Measurements from ENCODE around the gene NMT1. TPM values are rescaled to one million over a fixed set of nuclear protein-coding genes. Genes with fewer than 3 reads are reported as not detected.

The NMT1 gene
- total RNA-seq, 1 experiment from 2014 or later = 173 TPM

DNA sequence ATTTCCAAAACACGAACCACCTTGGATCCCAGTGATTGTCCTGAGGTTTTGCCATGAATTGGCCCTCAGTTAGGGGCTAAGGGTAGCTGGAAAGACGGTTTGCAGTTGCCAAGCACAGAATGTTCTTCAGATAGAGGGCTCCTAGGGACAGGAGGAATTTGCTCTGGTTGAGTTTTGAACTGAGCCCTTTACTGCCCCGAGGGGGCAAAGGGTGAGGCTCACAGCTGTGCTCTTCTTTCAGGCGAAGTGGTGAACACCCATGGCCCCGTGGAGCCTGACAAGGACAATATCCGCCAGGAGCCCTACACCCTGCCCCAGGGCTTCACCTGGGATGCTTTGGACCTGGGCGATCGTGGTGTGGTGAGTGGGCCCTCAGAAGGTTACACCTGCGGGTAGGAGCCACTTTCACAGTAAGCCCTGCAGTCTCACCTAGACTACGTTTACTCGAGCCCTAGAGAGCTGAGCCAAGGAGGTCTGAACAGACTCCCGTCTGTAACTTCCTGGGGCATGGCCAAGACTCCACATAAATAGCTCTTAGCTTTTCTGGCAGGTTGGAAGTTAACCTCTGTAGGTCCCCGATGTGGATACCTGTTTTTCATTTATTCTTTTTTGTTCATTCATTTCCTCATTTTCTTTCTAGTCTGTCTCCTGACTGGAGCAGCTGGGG lies 32.5 kb downstream of the NMT1 start:
- ChIA-PET POLR2A (no interaction called here), CTCF (interaction anchor here (0.9 kb wide), 1 partner anchor 42 kb away, joined by 3 read pairs; the partner anchor contains the start of gene ACBD4), RAD21 (ENCODE audit: low non-redundant PET in 1 of 2, low total read pairs in 2 of 2, uncharacterized antibody in 2 of 2, unreplicated experiment in 2 of 2) (no interaction called here)
- Histone ChIP-seq H3K4me3 (replicated peaks in 1 of 2; ENCODE audit: low read depth in 1 of 2, low read length in 2 of 2) (no peak overlapping the region), H3K4me2 (ENCODE audit: low read length) (peak overlapping the region; percentile 41), H3K9ac (ENCODE audit: low read length) (peak overlapping the region; percentile 9; the same call in 1 of the 2 replicates), H3K27me3 (ENCODE audit: insufficient read depth, low read length) (no peaks in the 10 kb centered on the region), H4K20me1 (ENCODE audit: insufficient read depth) (no peaks in the 10 kb centered on the region), H3K36me3 (ENCODE audit: control insufficient read depth in 1 of 2, insufficient read depth in 2 of 2, low read length in 2 of 2) (peaks cover 49 to 60% of the 10 kb centered on the region in 2 experiments), H3K4me1 (ENCODE audit: control insufficient read depth in 1 of 2, insufficient read depth in 2 of 2, low read length in 2 of 2) (peaks cover 3 to 24% of the 10 kb centered on the region in 2 experiments), H3K27ac (ENCODE audit: low read depth, low read length) (peak overlapping the region; percentile 42), H2AFZ (ENCODE audit: low read depth, low read length, poor library complexity, severe bottlenecking) (no peak overlapping the region), H3K9me2 (ENCODE audit: insufficient read depth) (no peaks in the 10 kb centered on the region), H3K9me3 (ENCODE audit: control insufficient read depth in 1 of 2, insufficient read depth in 1 of 2, low read depth in 1 of 2, low read length in 2 of 2) (no peaks in the 10 kb centered on the region), H3K79me2 (ENCODE audit: insufficient read depth, low read length) (peaks cover 23% of the 10 kb centered on the region)
- no peak for ATAC-seq
- no TSS peak for BruUV-seq (replicated peaks)
- intact Hi-C loops (cut with micrococcal nuclease) = loop anchor here (10.0 kb wide), 1 partner anchor 319 kb away; no protein-coding TSS in a partner anchor
- TF ChIP-seq ELF1 (IDR thresholded peaks at IDR 0.05; ENCODE audit: borderline replicate concordance, low read depth) (no peak), ZNF274 (IDR thresholded peaks at IDR 0.05; ENCODE audit: low read depth, low read length) (no peak), CEBPB (IDR thresholded peaks at IDR 0.05; ENCODE audit: low read depth) (no peak)
- no peak for DNase-seq (ENCODE audit: low read depth, low spot score)

DNA sequence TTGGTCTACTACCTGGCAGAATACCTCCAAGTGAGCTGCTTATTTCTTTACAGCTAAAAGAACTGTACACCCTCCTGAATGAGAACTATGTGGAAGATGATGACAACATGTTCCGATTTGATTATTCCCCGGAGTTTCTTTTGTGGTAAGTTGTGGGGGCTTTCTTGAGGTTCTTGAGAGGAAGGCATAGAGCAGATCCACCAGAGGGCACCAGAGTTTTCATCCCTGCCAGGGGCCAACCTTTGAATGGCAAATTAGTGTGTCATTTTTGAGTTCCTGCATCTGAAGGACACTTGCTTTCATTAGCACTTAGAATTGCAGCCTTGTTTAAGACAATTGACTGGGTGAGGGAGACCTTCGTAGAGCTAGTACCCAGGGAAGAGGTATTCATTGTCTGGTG lies 35.0 kb downstream of the NMT1 start:
- peaks cover 47 to 59% of the 10 kb centered on the region in 2 experiments for H3K36me3 ChIP-seq (ENCODE audit: control insufficient read depth in 1 of 2, insufficient read depth in 2 of 2, low read length in 2 of 2)
- H3K9me3 ChIP-seq (ENCODE audit: control insufficient read depth in 1 of 2, insufficient read depth in 1 of 2, low read depth in 1 of 2, low read length in 2 of 2) = no peaks in the 10 kb centered on the region
- BruUV-seq (replicated peaks) = no TSS peak
- H3K9me2 ChIP-seq (ENCODE audit: insufficient read depth) = no peaks in the 10 kb centered on the region
- CTCF ChIA-PET = interaction anchor here (1.1 kb wide), 1 partner anchor 39 kb away, joined by 3 read pairs; the partner anchor contains the start of gene ACBD4
- no peaks in the 10 kb centered on the region for H3K27me3 ChIP-seq (ENCODE audit: insufficient read depth, low read length)
- POLR2A ChIA-PET = no interaction called here
- no peak overlapping the region for H3K4me3 ChIP-seq (replicated peaks in 1 of 2; ENCODE audit: low read depth in 1 of 2, low read length in 2 of 2)
- H3K4me2 ChIP-seq (ENCODE audit: low read length) = no peak overlapping the region
- H3K27ac ChIP-seq (ENCODE audit: low read depth, low read length) = no peak overlapping the region
- H4K20me1 ChIP-seq (ENCODE audit: insufficient read depth) = no peaks in the 10 kb centered on the region
- H3K9ac ChIP-seq (ENCODE audit: low read length) = no peak overlapping the region
- DNase-seq (ENCODE audit: low read depth, low spot score) = peak; percentile 13
- H3K79me2 ChIP-seq (ENCODE audit: insufficient read depth, low read length) = peaks cover 29% of the 10 kb centered on the region
- peaks cover 3 to 26% of the 10 kb centered on the region in 2 experiments for H3K4me1 ChIP-seq (ENCODE audit: control insufficient read depth in 1 of 2, insufficient read depth in 2 of 2, low read length in 2 of 2)
- RAD21 ChIA-PET (ENCODE audit: low non-redundant PET in 1 of 2, low total read pairs in 2 of 2, uncharacterized antibody in 2 of 2, unreplicated experiment in 2 of 2) = no interaction called here
- ATAC-seq = no peak
- intact Hi-C loops (cut with micrococcal nuclease) = loop anchor here (1.0 to 10.0 kb wide), 2 partner anchors 37 to 321 kb away; no protein-coding TSS in a partner anchor
- H2AFZ ChIP-seq (ENCODE audit: low read depth, low read length, poor library complexity, severe bottlenecking) = no peak overlapping the region
- TF ChIP-seq FOSL1 (IDR thresholded peaks at IDR 0.05; ENCODE audit: low read depth) (no peak), SRF (IDR thresholded peaks at IDR 0.05; ENCODE audit: low read depth) (no peak), ZNF274 (IDR thresholded peaks at IDR 0.05; ENCODE audit: low read depth, low read length) (no peak), RAD21 (IDR thresholded peaks at IDR 0.05; ENCODE audit: low read depth) (peak; percentile 51), TCF7L2 (IDR thresholded peaks at IDR 0.05; ENCODE audit: borderline replicate concordance, extremely low read depth, insufficient read depth, insufficient read length) (no peak), CBX3 (IDR thresholded peaks at IDR 0.05; ENCODE audit: low read depth) (no peak), POLR2AphosphoS5 (IDR thresholded peaks at IDR 0.05; ENCODE audit: low read depth, low read length) (no peak), SP1 (IDR thresholded peaks at IDR 0.05; ENCODE audit: low read depth) (no peak), JUND (IDR thresholded peaks at IDR 0.05) (no peak), CEBPB (IDR thresholded peaks at IDR 0.05; ENCODE audit: low read depth) (no peak)
- TF ChIP-seq, protein P1, sequence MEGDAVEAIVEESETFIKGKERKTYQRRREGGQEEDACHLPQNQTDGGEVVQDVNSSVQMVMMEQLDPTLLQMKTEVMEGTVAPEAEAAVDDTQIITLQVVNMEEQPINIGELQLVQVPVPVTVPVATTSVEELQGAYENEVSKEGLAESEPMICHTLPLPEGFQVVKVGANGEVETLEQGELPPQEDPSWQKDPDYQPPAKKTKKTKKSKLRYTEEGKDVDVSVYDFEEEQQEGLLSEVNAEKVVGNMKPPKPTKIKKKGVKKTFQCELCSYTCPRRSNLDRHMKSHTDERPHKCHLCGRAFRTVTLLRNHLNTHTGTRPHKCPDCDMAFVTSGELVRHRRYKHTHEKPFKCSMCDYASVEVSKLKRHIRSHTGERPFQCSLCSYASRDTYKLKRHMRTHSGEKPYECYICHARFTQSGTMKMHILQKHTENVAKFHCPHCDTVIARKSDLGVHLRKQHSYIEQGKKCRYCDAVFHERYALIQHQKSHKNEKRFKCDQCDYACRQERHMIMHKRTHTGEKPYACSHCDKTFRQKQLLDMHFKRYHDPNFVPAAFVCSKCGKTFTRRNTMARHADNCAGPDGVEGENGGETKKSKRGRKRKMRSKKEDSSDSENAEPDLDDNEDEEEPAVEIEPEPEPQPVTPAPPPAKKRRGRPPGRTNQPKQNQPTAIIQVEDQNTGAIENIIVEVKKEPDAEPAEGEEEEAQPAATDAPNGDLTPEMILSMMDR (IDR thresholded peaks at IDR 0.05 in 2 of 3, conservative IDR thresholded peaks at IDR 0.05 in 1 of 3; ENCODE audit: borderline replicate concordance in 1 of 3, insufficient read depth in 1 of 3, low read depth in 2 of 3, low read length in 2 of 3) = peak; percentile 40 to 64 (median 59); a peak in 5 of 6 replicates
- TF ChIP-seq, protein P2, sequence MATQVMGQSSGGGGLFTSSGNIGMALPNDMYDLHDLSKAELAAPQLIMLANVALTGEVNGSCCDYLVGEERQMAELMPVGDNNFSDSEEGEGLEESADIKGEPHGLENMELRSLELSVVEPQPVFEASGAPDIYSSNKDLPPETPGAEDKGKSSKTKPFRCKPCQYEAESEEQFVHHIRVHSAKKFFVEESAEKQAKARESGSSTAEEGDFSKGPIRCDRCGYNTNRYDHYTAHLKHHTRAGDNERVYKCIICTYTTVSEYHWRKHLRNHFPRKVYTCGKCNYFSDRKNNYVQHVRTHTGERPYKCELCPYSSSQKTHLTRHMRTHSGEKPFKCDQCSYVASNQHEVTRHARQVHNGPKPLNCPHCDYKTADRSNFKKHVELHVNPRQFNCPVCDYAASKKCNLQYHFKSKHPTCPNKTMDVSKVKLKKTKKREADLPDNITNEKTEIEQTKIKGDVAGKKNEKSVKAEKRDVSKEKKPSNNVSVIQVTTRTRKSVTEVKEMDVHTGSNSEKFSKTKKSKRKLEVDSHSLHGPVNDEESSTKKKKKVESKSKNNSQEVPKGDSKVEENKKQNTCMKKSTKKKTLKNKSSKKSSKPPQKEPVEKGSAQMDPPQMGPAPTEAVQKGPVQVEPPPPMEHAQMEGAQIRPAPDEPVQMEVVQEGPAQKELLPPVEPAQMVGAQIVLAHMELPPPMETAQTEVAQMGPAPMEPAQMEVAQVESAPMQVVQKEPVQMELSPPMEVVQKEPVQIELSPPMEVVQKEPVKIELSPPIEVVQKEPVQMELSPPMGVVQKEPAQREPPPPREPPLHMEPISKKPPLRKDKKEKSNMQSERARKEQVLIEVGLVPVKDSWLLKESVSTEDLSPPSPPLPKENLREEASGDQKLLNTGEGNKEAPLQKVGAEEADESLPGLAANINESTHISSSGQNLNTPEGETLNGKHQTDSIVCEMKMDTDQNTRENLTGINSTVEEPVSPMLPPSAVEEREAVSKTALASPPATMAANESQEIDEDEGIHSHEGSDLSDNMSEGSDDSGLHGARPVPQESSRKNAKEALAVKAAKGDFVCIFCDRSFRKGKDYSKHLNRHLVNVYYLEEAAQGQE (IDR thresholded peaks at IDR 0.05; ENCODE audit: low read depth) = no peak

Measured in HCT116 (cell line).